ENCODE measurements around the gene OLIG3.

The OLIG3 gene

DNA sequence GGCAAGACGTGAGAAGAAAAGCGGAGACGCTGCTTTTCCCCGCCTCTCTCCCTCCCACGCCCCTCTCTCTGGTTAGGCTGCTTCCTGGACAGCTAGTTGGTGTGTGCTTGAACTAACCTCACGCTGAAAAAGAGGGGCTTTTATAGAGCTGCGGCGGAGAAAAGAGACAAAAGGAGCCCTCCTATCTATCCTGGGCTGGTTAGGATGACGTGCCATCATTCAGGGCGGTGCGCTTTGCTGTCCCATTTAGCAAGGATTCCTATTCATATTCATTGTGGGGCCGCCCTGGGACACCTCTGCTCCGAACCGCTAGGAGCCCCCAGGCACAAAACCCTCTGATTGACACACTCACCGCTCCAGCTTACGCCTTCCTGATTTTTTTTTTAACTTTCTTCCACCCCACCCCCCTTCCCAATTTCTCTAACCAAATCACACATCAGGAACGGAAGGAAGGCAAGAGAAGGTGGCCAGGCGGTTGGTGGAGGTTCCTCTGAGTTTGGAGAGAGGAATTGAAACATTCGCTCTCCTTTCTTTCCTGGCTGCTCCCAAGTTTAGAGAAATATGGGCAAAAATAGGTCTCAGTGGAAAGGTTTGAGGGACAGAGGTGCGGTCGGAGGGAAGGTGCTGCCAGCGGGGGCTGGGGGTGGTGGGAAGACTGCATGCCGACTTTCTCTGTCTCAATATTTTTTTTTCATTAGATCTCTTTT, at the start of gene OLIG3:
Gene OLIG3 (minus strand): TSS at position 114 of the 707 bp plus-strand sequence. CDS start 224 bp downstream, outside the sequence.
- no peak for DNase-seq

DNA sequence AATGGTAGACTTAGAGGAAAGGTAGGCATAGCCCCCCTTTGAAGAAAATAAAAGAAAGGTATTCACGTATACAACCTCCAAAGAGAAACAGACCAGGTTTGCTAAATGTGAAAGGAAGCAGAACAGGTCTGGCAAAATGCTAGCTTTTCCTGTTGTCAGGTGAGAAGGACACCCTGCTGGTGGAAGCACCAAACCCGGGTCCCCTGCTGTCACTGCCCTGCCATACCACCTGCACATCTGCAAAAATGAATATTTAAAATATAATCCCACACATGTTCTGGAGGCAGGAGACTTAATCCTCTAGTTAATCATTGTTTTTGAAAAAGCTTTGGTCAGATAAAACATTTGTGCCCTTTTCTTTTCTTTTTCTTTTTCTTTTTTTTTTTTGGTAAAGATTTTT, 48.9 kb upstream of the OLIG3 start:
- no peak for DNase-seq

DNA sequence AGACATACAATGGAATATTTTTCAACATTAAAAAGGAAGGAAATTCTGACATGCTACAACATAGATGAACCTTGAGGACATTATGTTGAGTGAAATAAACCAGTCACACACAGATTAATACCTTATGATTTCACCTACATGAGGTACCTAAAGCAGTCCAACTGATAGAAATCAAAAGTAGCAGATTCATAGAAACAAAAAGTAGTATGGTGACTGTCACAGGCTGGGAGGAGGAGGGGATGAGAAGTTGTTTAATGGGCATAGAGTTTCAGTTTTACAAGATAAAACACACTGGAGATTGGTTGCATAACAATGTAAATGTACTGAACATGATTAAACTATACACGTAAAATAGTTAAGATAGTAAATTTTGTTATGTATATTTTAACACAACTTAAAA, 48.5 kb upstream of the OLIG3 start:
- no peak for DNase-seq

DNA sequence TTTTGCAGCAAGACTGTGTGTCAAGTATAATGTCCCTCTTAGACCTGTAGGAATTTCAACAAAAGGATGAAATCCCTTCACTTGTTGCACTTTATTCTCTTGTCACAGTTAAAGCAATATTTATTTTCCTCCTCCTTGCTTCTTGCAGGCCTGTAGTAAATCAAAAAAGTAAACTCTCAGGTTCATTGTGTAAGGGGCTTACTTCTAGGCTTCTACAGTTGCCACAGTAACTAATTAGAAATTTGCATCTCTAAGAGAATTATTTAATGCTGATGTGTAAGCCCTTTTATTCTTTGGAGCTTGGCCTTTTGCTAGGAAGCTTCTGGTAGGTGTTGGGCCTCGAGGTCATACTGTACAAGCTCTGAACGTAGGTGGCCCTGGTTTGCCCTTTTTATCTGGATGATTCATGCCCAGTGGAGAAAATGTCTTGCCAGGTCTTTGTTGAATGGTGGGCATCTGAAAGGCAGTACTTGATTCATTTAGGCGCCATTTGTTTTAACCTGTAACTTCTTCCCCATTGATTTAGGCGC, 47.4 kb upstream of the OLIG3 start:
- no peak for DNase-seq

DNA sequence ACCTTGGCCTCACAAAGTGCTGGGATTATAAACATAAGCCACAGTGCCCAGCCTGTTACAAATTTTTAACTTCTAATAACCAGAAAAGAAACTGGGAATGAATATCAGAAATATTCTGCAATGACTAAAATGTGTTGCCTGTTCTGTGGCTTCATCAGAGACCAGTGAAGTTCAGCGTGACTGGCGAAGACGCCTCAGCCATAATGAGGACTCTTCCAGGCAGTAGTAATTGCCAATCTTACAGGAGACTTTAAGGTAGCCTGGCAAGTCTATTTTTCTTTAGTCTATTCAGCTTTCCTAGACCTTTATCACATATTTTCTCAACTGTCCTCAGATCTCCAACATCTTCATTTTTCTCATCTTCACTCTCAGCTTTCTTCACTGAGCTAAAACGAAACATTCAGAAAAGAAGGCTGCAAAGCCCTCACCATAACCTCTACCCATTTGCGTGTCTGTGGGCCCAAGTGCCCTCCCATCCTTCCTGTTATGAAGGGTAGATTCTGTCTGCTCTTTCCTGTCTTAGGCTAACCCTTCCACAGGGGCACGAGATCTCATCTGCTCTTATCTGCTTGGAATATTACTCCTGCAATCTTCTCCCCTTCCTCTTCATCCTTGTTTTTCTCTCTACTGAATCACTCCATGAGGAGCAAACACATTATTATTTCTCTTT, 42.0 kb upstream of the OLIG3 start:
- no peak for DNase-seq

DNA sequence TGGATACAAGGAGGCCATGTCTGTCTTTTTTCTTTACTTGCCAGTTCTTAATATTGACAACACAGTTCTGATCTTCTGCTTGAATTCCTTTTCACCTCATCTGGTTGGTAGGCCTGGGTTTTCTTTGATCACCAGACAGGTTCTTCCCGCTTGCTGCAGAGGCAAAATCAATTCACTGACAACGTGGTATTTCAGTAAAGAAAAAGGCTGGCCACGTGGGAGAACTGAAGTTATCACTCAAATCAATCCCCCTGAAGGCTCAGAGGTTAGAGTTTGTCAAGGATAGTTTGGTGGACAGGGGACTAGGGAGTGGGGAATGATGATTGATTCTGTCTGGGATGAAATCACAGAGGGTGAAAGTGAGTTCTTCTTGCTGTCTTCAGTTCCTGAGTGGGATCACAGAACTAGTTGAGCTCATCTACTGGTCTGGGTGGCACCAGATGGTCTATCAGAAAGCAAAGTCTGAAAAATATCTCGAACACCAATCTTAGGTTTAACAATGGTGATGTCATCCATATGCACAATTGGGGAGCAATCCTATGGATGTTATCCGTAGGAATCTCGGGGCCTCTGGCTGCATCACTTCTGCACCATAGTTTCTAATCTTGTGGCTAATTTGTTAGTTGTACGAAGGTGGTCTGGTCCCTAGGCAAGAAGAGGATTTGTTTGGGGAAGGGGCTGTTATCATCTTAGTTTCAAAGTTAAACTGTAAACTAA, 37.3 kb upstream of the OLIG3 start:
- DNase-seq: no peak

GRCh38 chr6:137530404-137530803, 36.2 kb upstream of the OLIG3 start:
- DNase-seq: no peak

DNA sequence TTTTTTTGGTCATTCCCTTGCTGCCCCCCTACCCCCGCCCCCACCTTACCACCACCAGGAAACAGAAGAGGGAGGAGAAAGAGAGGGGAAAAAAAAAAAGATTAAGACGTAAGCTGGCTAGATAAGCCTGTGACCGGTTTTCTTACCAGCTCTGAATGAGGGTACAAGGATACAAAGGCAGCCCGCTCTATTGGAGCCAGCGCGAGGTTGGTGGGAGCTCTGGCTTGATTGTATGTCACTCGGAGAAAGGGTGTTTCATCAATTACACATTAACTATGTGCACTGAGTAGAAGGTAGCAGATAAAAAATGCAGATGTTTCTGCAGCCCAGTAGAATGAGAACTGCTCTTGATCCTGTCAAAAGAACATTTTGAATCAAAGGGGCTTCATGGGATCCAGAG, 28.6 kb upstream of the OLIG3 start:
- DNase-seq: no peak

GRCh38 chr6:137522198-137522798, 28.1 kb upstream of the OLIG3 start:
- DNase-seq: no peak

DNA sequence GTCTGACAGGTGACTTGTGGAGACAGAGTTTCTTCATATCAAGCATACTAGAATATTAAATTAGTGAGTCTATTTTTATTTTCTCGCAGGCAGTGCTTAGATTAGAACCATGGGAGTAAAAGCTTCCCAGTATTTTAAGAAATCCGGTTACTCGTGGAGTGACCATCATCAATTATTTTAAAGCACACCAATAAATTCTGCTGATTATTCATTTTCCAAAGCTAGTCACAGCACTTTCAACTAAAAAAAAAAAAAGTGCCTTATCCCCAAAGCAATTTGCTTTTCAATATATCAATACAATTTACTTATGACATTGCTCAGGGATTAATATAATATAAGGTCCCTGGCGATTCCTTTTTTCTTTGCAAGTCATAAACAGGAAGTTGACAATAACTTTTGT, 26.3 kb upstream of the OLIG3 start:
- DNase-seq: no peak

DNA sequence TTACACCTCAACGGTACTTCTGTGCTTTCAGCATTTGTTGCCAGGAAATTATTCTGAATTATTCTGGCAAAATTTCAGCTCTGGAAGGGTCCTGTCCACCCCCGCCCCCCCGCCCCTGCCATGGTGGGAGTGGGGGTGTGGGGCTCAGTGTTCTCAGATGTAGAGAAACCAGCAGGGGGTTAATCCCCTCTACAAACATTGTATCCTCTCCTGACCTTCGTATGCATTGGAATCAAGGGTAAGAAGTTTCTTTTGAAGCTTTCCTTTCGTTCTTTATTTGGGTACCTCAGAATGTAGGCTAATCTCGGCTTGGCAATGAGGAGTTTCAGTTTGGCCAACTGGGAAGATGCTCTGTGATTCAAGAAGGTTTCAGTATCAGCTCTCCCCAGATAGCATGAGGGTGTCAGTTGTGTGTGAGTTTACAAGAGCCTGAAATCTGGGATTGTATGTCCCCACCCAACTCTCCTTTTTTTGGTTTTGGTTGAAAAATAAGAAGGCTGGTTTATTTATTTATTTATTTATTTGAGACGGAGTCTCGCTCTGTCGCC, 25.5 kb upstream of the OLIG3 start:
- no peak for DNase-seq

DNA sequence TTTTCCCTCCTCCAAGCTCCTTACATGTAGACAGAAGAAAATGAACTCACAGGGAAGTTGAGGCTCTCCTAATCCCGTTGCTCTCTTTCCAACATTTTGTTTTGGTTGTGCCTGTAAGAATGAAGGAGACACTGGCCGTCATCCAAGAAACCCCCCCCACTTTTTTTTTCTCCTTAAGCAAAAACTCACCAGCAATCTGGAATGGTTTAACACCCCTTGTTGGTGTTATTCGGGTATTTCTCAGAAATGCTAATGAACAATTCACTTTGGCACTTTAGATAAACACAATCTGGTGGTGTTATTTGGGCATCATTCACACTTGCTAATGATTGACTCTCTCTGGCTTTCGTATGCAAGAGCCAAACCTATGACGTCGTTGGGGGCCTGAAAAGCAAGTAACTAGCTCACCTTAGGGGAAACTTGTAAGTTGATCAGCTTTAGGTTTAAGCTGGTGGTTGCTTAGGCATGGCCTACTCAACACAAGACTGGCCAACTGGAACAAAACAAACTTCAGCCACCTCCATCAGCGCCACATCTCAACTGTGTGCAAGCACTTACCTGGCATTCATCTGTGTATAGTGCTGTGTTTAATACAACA, 24.3 kb upstream of the OLIG3 start:
- no peak for DNase-seq

DNA sequence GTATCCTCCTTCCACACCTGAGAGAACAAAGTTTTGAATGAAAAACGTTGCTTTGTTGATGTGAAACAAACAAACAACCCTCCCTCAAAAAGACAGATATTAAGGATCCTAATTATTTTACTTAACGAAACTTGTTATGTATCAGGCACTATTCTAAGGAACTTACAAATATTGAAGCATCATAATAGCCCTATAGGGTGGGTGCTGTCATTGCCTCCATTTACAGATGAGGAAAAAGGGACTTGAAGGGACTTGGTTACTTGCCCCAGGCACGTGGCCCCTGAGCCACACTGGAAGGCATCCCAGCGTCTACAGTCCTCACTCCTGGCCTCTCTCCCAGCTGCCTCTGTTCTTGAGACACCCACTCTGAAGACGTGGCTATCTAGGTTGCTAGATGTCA, 20.2 kb upstream of the OLIG3 start:
- no peak for DNase-seq

DNA sequence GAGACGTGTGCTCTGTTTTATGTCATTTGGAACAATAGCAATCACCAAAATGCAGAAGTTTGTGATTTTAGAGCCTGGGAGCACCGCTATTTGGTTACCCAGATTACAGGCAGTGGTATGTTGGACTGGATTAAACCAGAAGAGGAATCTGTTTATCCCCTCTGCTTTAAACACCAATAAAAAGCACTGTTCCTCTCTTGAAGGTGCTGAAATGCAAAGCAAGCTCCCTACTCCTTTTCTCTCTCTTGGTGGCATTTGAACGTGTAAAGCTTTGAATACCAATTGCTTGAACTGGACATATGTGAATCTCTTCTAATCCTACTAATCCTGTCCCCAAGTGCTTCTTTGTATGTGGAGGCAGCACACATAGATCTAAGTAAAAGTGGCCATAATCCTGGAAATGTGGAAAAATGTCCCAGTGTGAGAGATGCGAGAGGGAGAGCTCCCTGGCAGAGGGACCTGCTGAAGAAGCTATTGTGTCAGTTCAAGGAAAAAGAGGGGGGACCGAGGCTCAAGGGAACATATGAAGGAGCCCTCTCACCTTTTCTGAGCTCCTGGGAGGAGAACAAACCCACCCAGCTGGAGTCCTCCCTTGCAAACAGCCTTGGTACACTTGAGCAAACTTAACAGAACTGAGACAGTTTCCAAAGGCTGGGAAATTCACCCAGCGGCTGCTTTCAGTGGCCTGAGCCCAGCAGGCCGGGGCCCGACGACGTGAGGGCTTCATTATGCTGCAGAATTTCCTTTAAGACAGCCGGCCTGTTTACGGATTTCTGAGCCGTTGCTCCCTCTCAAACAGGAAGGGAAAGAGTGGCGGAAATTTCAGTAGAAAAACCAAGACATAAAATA, 18.8 kb upstream of the OLIG3 start:
- DNase-seq: no peak

DNA sequence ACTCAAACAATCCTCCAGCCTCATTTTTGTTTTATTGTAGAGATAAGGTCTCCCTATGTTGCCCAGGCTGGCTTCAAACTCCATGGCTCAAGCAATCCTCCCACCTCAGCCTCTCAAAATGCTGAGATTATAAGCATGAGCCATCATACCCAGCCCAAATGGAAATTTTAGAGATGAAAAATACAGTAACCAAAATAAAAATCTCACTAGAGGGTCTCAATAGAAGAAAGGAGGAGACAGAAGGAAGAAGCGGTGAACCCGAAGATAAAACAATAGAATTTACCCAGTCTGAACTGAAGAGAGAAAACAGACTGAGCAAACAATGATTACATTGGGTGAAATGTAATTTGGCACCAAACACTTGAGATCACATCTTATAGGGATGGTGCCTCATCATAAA, 16.7 kb upstream of the OLIG3 start:
- DNase-seq: no peak

DNA sequence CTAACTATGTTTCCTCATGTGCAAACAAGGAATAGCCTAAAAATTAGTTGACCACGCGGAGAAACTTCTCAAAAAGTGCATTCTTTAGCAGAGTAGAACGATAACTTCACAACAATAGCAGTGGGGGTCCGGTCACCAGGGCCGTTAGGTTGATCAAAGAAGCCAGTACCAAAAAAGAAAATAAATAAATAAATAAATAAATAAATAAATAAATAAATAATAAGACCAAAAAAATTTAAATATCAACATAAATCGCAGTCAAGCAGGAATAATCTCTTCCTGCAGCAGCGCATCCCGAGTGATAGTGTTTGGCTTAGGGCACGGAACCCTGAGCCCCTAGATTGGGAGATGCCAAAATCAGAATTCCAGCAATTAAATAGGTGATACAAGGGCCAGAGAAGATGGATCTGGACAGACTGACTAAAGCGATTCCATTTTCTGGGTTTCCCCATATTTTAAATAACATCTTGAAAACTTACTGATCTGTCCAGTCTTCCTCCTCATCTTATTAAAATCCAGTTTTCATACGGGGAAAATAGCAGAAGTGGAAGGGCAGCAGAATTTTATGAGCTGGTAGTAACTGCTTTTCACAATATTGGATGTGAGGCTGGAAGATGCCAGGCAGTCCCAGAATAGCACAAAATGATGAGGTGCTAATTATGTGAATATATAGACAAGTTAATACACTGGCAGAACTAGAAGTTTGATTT, 4.4 kb upstream of the OLIG3 start:
- no peak for DNase-seq

DNA sequence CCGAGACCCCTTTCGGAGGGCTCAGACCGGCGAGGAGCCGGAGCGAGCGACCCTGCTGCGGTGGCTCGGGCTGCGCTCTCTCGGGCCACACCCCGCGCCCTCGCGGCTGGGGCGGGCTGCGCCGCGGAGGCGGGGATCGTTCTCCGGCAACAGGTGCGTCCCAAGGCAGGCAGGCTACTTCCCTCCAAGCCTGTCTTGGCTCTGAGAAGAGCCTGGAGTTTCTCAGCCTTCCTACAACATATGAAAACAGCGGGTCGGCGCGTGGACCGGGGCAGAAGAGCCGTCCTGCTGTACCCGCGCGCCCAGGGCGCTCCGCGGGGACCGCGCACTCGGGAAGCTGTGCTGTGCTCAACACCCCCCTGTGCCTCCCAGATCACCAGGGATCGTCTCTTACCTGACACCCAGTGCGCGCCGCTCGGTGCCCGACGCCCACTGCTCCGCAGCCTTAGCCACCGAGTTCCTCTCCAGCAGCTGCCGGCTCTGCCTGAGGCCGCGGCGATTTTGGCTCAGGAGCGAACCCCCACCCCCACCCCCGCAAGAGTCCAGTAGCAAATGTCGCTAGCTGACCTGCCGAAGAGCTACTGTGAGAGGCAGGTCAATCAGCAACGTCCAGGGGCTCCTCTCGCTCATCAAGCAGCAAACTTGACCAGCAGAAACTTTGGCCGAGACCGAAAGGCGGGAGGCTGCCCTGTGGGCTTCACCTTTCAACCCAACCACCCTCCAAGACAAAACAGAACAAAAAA, 3.7 kb upstream of the OLIG3 start:
- no peak for DNase-seq

DNA sequence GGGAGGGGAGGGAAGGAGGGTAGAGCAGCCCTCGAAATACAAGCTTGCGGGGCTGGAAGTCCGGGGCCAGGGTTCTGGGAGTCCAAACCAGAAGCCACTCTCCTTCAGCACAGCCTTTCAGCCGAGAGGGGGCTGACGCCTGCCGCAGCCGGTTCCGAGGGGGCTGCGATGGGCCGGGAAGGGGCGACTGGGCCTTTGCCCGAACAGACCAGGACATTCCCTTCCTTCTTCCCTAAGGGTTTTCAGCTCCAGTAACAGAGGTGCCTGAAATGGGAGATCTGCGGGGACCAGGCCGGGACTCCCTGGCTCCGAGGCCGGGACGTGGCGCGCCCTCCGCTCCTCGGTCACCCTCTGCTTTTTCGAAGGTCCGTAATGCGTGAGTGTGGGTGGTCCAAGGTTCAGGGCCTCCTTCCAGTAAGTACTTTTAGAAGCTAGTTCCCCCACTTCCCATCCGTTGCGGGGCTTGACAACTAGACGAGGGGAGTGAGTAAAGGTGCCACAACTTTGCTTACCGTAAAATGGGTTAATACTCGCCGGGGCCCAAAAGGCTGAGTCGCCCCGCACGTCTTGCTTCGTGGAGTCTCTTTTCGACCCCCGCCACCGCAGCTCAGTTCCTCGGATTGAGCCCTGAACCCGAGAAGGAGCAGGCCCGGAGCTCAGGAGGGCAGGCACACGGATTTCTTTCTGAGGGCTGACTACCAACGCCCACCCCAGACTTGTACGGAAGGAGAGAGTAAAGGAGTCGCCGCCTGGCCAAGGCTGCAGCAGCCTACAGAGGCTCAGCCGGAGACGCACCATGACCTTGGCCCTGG, 2.9 kb upstream of the OLIG3 start:
- no peak for DNase-seq

DNA sequence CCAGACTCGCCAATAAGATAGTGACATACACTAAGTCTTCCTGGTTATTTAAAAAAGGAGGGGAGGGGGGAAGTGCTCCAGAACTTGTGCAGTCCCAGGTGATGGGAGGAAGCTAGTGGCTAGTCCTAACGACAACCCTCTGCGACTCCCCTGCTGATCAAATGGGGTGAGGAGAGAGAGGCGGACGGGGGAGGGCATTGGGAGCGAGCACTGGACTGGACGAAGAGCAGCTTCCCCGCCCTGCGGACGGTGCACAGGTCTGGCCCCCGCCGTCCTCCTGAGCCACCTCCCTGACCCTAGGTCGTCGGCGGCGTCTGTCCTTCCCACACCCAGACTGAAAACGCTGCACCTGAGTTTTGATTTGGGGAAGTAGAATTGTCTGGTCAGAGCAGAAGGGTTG, 2.2 kb upstream of the OLIG3 start:
- DNase-seq: no peak
